ENCODE data around the gene ACVR1C.

Gene ACVR1C

GRCh38 chr2:157628477-157629415 lies at the start of gene ACVR1C:
Gene ACVR1C (minus strand): TSS chr2:157628864. CDS start chr2:157628644, 220 bp downstream.
- DNase-seq = peak; percentile 4 to 11

DNA sequence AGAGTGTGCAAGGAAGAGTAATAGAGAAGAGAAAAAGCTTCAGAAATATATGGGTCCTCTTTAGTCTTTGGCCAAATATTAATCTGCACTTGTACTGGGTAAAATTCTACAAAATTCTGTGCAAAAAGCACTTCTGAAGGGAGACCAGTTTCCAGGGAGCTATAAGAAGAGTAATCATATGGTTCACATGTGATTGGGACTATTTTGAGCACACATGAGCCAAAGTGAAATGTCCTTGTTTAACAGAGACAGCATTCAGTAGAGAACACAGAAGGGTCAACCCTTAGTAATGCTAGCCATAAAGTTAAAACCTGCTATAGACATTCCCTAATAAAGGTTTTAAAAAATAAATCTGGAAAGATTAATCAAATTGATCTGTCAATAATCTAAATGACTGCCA lies 49.3 kb upstream of the ACVR1C start:
- no peak for DNase-seq

- DNase-seq = no peak
These were observed 43.5 kb upstream of the ACVR1C start for GRCh38 chr2:157672129-157672528.

DNA sequence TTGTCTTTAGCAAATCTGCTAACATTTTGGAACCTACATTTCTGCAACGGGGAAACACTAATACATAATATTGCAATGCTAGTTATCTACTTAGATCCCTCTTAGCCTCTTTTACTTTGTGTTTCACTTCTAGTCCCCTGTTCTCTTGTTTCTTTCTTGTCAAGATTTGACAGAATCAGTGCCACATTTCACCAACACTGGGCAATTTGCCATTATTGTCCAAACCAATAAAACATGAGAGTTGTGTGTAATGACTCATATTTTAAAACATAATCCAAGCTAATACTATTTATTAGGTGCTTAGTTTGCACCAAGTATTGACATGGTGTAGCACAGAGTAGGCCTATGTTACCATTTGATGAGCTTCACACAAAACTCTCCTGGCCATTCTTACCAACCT lies 33.7 kb upstream of the ACVR1C start:
- no peak for DNase-seq

- no peak for DNase-seq
These were observed 33.1 kb upstream of the ACVR1C start for GRCh38 chr2:157661776-157662175.

GRCh38 chr2:157657858-157658257 lies 29.2 kb upstream of the ACVR1C start:
- DNase-seq = no peak

DNA sequence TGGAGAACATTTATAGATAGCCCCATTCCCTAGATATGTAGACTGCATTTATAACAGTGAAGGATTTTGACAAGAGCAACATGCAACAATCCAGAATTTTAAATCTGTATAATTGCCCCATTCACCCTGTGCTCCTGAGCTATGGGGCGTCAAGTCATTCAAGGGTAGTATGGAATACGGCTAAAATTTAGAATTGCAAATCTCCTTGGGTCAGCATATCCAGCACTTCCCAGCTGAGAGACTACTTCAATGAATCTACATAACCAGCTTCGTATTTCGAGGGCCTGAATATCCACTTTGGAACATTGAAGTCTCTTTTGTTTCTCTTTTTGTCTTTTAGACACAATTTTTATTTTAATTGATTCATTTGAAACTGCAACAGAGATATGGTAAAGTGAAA lies 28.4 kb upstream of the ACVR1C start:
- DNase-seq = no peak

GRCh38 chr2:157644776-157645175 lies 16.1 kb upstream of the ACVR1C start:
- DNase-seq = no peak

GRCh38 chr2:157631861-157632260 lies 3.2 kb upstream of the ACVR1C start:
- DNase-seq = no peak

DNA sequence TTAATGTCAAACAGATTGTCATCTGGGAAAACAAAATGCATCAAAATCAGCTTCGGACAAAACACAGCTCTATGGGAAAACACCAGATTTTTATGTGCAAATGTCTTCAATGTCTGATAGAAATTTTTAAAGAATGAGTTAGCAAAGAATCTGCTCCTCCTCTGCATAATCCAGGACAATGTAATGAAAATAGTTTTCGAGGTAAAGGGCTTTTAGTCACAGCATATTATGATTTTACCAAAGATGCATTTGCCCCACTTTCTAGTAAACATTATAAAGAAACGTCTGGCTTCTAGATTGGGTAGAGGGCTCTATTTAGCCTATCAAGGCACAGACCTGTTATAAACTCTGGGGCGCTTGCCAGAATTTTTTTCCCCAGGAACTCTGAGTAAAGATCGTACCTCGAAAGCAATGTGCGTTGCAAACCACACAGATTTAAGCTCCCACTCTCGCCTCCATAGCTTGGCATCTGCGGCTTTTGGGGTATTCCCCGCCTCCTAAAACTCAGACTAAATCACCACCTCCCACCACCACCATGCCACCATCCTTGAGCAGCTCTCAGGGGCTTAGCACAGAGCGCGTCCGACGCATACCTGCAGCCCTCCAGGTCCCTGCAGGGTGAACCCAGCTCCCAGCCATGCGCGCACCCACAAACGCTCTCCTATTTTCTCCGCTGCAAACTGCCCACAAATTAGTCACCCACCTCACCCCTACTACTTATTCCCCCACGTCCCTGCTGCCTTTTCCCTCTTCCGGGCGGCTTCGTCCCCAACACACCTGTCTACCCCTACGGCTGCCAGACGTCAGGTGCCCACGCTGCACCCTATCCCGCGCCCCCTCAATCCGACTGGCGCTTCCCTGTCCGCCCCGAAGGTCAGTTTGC lies 829 bp downstream of the ACVR1C start:
- no peak for DNase-seq

GRCh38 chr2:157625296-157625695 lies 3.4 kb downstream of the ACVR1C start:
- no peak for DNase-seq

GRCh38 chr2:157620956-157621355 lies 7.7 kb downstream of the ACVR1C start:
- no peak for DNase-seq

DNA sequence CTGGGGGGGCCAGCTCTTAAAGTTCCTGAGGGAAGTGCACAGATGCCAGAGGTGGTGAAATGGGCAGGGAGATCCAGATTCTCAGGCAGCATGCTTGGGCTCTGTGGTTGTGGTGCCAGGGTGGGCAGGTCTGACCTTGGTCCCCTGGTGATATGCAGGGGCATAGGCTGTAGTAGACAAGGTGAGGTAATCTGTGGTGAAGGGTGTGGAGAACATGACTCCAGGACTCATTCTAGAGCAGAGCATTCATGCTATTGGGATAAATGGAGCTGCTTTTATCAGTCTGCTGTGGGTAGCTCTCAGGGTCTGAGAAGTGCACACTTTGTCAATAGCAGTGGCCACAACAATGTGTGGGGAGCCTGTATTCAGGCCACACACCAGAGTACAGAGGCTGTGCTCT lies 16.9 kb downstream of the ACVR1C start:
- DNase-seq = no peak

GRCh38 chr2:157611110-157611509 lies 17.6 kb downstream of the ACVR1C start:
- no peak for DNase-seq

- DNase-seq = no peak
These were observed 22.1 kb downstream of the ACVR1C start for GRCh38 chr2:157606534-157606933.

- no peak for DNase-seq
These were observed 25.5 kb downstream of the ACVR1C start for GRCh38 chr2:157603198-157603597.

- DNase-seq = no peak
These were observed 26.9 kb downstream of the ACVR1C start for GRCh38 chr2:157601807-157602206.

DNA sequence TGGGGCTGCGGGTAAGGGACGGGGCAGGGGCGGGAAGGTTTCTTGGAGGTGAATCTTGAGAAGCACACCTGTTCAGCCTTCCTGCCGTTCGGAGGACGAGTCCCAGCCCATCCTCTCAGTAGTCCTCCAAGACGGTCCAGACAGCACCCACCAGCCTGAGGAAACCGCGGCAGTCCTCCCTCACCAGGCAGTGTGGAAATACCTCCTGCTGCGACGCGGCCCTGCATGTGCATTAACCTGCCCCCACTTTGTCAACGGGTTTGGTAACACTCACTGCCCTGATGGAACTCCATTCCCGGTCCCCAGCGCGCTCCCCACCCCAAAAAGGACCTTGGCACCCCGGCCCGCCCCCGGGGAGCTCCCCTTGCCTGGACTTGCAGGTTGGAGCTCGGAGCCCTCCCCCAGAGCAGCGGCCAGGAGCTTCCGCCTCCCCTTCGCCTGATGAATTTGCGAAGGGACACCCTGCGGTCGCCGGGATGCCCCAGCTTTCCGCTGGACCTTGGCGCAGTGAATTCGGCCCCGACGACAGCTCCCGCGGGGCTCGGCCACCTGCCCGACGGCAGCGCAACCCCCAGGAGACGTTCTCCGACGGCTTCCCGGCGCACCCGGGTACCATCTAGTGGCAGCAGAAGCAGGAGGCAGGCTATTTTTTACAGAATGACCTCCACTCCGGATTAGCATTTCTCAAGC lies 31.5 kb downstream of the ACVR1C start:
- no peak for DNase-seq

DNA sequence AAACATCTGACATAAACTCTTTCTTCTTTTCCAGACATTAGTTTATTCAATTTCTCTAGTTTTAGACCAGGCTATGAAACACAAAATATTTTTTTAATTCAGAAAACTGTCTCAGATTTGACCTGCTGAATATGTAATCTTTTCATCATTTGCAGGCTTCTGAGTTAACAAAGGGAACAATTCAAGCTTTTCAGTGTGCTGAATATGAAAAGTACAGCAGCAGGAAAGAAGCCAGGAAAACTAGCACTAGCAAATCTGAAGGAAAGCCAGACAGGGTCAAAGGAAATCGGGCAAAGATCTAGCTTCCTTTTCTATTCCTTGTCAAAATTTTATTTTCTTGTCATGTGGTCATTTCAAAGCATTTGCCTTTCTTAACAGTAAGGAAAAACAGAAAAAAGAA lies 35.3 kb downstream of the ACVR1C start:
- no peak for DNase-seq

- DNase-seq = no peak
These were observed 35.7 kb downstream of the ACVR1C start for GRCh38 chr2:157592948-157593347.

GRCh38 chr2:157592374-157592773 lies 36.3 kb downstream of the ACVR1C start:
- no peak for DNase-seq

DNA sequence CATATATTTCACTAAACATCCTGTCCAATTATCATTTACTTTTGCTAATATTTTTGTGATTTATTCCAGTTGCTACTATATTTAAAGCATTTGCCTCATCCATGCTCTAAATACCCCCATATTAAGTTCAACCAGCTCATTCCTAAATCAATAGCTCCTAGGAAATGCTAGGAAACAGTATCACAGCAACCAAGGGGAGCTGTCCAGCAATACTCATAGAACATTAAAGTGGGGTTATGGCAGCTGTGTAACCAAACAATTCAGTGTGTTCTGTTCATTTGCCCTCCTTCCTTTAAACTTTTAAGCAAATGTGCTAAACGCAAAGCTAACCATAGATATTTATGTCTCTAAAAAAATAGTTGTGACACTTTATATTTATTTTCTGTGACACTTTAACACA lies 41.1 kb downstream of the ACVR1C start:
- DNase-seq = no peak

GRCh38 chr2:157574165-157574564 lies 54.5 kb downstream of the ACVR1C start:
- no peak for DNase-seq
